Neural progenitor cell (in vitro differentiated cells): ENCODE measurements around the gene EPHB1. TPM values are rescaled to one million over a fixed set of nuclear protein-coding genes. Genes with fewer than 3 reads are reported as not detected.

ENCODE experiments used
- DNase-seq: peaks from one replicate; pipeline ENCODE4 v3.0.0-alpha.2; 2016; ENCODE audit warnings: low spot score
- H2AFZ ChIP-seq: fragments of 200-600 bp; sonication (generic); replicated peaks from 2 replicates; pipeline ENCODE4 v1.6.1; 2016; ENCODE audit warnings: antibody characterized with exemption
- H3F3A ChIP-seq: fragments of 200-600 bp; sonication (generic); 2 replicates; pipeline ENCODE4 v1.6.1; 2016; ENCODE audit warnings: antibody characterized with exemption, low read depth
- H3K27ac ChIP-seq: fragments of 200-600 bp; sonication (generic); 2 replicates; pipeline ENCODE4 v1.5.1; 2016; ENCODE audit warnings: mild to moderate bottlenecking
- H3K27me3 ChIP-seq: fragments of 200-600 bp; sonication (generic); 2 replicates; pipeline ENCODE4 v1.6.1; 2016; ENCODE audit warnings: mild to moderate bottlenecking, moderate library complexity
- H3K36me3 ChIP-seq: fragments of 200-600 bp; sonication (generic); 2 replicates; pipeline ENCODE4 v1.5.1; 2016
- H3K4me1 ChIP-seq: fragments of 200-600 bp; sonication (generic); 2 replicates; pipeline ENCODE4 v1.6.1; 2016; ENCODE audit warnings: mixed run types
- H3K4me2 ChIP-seq: fragments of 200-600 bp; sonication (generic); 2 replicates; pipeline ENCODE4 v1.6.1; 2016
- H3K4me3 ChIP-seq: fragments of 200-600 bp; sonication (generic); 2 replicates; pipeline ENCODE4 v1.5.1; 2016
- H3K79me2 ChIP-seq: fragments of 200-600 bp; sonication (generic); 2 replicates; pipeline ENCODE4 v1.6.1; 2016; ENCODE audit warnings: low read depth
- H3K9ac ChIP-seq: fragments of 200-600 bp; sonication (generic); 2 replicates; pipeline ENCODE4 v1.6.1; 2016
- H3K9me3 ChIP-seq: fragments of 200-600 bp; sonication (generic); 2 replicates; pipeline ENCODE4 v1.5.1; 2016; ENCODE audit warnings: low read depth
- H4K20me1 ChIP-seq: fragments of 200-600 bp; sonication (generic); 2 replicates; pipeline ENCODE4 v1.6.1; 2016; ENCODE audit warnings: low read depth
- H3K27ac Mint-ChIP-seq: 3 replicates; pipeline ENCODE4 v1.8.0; 2021; ENCODE audit warnings: mixed read lengths
- H3K27me3 Mint-ChIP-seq: 2 replicates; pipeline ENCODE4 v1.8.0; 2022; ENCODE audit warnings: low read depth, mild to moderate bottlenecking, inconsistent platforms, moderate library complexity, mixed read lengths; ENCODE audit not compliant: insufficient read depth
- H3K36me3 Mint-ChIP-seq: 3 replicates; pipeline ENCODE4 v1.8.0; 2021; ENCODE audit warnings: mixed read lengths
- H3K4me1 Mint-ChIP-seq: 3 replicates; pipeline ENCODE4 v1.8.0; 2021; ENCODE audit warnings: mixed read lengths
- H3K4me3 Mint-ChIP-seq: 3 replicates; pipeline ENCODE4 v1.8.0; 2021; ENCODE audit warnings: mild to moderate bottlenecking, moderate library complexity, mixed read lengths
- H3K9me3 Mint-ChIP-seq: 3 replicates; pipeline ENCODE4 v1.8.0; 2020; ENCODE audit warnings: mixed read lengths
- EZH2 ChIP-seq: fragments of 200-600 bp; sonication (generic); IDR thresholded peaks from 2 replicates; pipeline ENCODE4 v1.6.1; 2017; ENCODE audit warnings: antibody characterized with exemption, mild to moderate bottlenecking, moderate library complexity
- EZH2phosphoT487 ChIP-seq: fragments of 200-600 bp; sonication (generic); IDR thresholded peaks from 2 replicates; pipeline ENCODE4 v1.6.1; 2017; ENCODE audit warnings: antibody characterized with exemption
- total RNA-seq: library from RNA; depleted of rRNA; stranded (reverse); fragments of >200 nt; gene quantifications from 2 replicates; pipeline ENCODE4 v1.2.3, GENCODE V29; 2015; ENCODE audit warnings: low replicate concordance
- TF ChIP-seq, protein P1 (sequence below): fragments of 200-600 bp; sonication (generic); IDR thresholded peaks from 2 replicates; pipeline ENCODE4 v1.5.1; 2017; ENCODE audit warnings: antibody characterized with exemption, mild to moderate bottlenecking

EPHB1 gene
- total RNA-seq, 1 donor from 2014 or later = 9.1 TPM

DNA sequence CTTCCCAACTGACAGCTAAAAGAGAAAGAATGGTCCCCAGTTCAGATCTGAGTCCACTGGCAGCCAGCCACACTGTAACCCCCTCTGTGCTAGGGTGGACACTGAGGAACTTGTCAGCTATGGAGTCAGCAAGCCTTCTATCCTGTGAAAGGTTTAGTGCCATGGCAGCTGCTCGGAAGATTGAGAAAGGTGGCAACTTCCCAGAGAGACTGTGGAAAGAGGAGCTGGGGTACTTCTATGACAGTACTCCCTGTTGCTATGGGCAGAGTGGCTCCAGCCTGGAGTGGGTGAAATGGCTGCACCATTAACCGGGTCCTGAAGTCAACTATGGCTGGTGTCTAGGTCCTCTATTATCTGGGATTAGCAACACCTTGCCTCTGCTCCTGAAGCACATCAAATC lies 447.2 kb downstream of the EPHB1 start:
- Mint-ChIP-seq H3K9me3 (no peaks in the 10 kb centered on the region), H3K27ac (no peak overlapping the region), H3K36me3 (no peaks in the 10 kb centered on the region), H3K27me3 (no peaks in the 10 kb centered on the region), H3K4me1 (peaks cover 20% of the 10 kb centered on the region), H3K4me3 (no peak overlapping the region)
- no peak overlapping the region for H3K4me2 ChIP-seq
- H3K4me3 ChIP-seq = no peak overlapping the region
- no peaks in the 10 kb centered on the region for H3K9me3 ChIP-seq
- no peaks in the 10 kb centered on the region for H3K36me3 ChIP-seq
- H3F3A ChIP-seq = no peaks in the 10 kb centered on the region
- H3K27ac ChIP-seq = no peak overlapping the region
- no peaks in the 10 kb centered on the region for H3K79me2 ChIP-seq
- H3K27me3 ChIP-seq = no peaks in the 10 kb centered on the region
- H3K9ac ChIP-seq = no peak overlapping the region
- no peaks in the 10 kb centered on the region for H4K20me1 ChIP-seq
- peaks cover 5% of the 10 kb centered on the region for H3K4me1 ChIP-seq
- no peak overlapping the region for H2AFZ ChIP-seq
- DNase-seq = no peak
- TF ChIP-seq, protein P1, sequence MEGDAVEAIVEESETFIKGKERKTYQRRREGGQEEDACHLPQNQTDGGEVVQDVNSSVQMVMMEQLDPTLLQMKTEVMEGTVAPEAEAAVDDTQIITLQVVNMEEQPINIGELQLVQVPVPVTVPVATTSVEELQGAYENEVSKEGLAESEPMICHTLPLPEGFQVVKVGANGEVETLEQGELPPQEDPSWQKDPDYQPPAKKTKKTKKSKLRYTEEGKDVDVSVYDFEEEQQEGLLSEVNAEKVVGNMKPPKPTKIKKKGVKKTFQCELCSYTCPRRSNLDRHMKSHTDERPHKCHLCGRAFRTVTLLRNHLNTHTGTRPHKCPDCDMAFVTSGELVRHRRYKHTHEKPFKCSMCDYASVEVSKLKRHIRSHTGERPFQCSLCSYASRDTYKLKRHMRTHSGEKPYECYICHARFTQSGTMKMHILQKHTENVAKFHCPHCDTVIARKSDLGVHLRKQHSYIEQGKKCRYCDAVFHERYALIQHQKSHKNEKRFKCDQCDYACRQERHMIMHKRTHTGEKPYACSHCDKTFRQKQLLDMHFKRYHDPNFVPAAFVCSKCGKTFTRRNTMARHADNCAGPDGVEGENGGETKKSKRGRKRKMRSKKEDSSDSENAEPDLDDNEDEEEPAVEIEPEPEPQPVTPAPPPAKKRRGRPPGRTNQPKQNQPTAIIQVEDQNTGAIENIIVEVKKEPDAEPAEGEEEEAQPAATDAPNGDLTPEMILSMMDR = no peak
- no peak for TF ChIP-seq EZH2
- no peak for TF ChIP-seq EZH2phosphoT487

DNA sequence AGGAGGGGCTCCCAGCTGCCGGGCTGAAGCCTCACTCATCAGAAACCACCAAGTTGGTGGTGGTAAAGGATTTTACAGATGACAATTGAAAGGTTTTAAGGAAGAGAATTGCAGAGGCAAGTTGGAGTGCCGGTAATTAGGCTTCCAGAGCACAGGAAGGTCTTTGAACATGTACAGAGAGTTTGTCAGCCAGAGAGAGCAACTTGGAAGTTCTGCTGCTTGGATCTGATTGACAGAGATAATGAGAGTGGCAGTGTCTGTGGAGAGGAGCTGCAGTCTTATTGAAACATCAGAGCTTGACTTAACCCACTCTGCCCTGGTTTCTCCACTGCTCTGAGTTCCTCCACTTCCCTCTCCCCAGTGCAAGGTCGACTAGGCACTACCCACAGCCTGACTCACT lies 448.6 kb downstream of the EPHB1 start:
- no peak overlapping the region for H2AFZ ChIP-seq
- no peaks in the 10 kb centered on the region for H3K27me3 ChIP-seq
- no peaks in the 10 kb centered on the region for H4K20me1 ChIP-seq
- no peaks in the 10 kb centered on the region for H3K79me2 ChIP-seq
- Mint-ChIP-seq H3K9me3 (no peaks in the 10 kb centered on the region), H3K36me3 (no peaks in the 10 kb centered on the region), H3K4me3 (no peak overlapping the region), H3K27me3 (no peaks in the 10 kb centered on the region), H3K4me1 (peaks cover 12% of the 10 kb centered on the region), H3K27ac (no peak overlapping the region)
- H3K9ac ChIP-seq = no peak overlapping the region
- H3K36me3 ChIP-seq = no peaks in the 10 kb centered on the region
- no peak for TF ChIP-seq EZH2
- TF ChIP-seq, protein P1 = no peak
- no peak for TF ChIP-seq EZH2phosphoT487
- no peak for DNase-seq
- H3K9me3 ChIP-seq = no peaks in the 10 kb centered on the region
- no peaks in the 10 kb centered on the region for H3K4me1 ChIP-seq
- no peaks in the 10 kb centered on the region for H3F3A ChIP-seq
- no peak overlapping the region for H3K4me3 ChIP-seq
- no peak overlapping the region for H3K27ac ChIP-seq
- H3K4me2 ChIP-seq = no peak overlapping the region

DNA sequence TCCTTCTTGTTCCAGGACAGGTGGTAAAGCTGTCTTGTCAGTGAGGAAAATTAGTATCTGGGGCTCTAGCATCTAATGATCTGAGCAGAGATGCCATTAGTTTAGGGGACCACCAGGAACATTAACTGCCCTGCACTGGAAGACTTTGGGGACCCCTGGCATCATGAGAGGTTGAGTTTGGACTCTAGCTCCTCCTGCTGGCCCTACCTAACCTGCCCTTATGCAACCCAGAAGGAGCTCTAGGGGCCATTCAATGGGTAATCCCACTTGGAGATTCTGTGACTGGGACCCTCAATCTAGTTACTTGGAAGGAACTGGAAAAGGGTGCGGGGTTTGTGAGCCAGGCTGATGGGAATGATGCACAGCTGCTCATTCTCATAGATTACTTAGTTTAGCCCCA lies 451.0 kb downstream of the EPHB1 start:
- H3F3A ChIP-seq = no peaks in the 10 kb centered on the region
- H3K36me3 Mint-ChIP-seq = no peaks in the 10 kb centered on the region
- no peak overlapping the region for H3K4me3 ChIP-seq
- no peaks in the 10 kb centered on the region for H3K27me3 ChIP-seq
- TF ChIP-seq EZH2 (no peak), EZH2phosphoT487 (no peak)
- TF ChIP-seq, protein P1 = peak; percentile 30
- no peaks in the 10 kb centered on the region for H3K4me1 Mint-ChIP-seq
- no peak overlapping the region for H2AFZ ChIP-seq
- no peak overlapping the region for H3K4me2 ChIP-seq
- no peak overlapping the region for H3K4me3 Mint-ChIP-seq
- H3K27me3 Mint-ChIP-seq = peaks cover 2% of the 10 kb centered on the region
- H3K27ac Mint-ChIP-seq = no peak overlapping the region
- H3K9me3 ChIP-seq = no peaks in the 10 kb centered on the region
- no peaks in the 10 kb centered on the region for H3K9me3 Mint-ChIP-seq
- no peaks in the 10 kb centered on the region for H4K20me1 ChIP-seq
- H3K9ac ChIP-seq = no peak overlapping the region
- H3K4me1 ChIP-seq = no peaks in the 10 kb centered on the region
- H3K27ac ChIP-seq = no peak overlapping the region
- no peak for DNase-seq
- no peaks in the 10 kb centered on the region for H3K36me3 ChIP-seq
- no peaks in the 10 kb centered on the region for H3K79me2 ChIP-seq

DNA sequence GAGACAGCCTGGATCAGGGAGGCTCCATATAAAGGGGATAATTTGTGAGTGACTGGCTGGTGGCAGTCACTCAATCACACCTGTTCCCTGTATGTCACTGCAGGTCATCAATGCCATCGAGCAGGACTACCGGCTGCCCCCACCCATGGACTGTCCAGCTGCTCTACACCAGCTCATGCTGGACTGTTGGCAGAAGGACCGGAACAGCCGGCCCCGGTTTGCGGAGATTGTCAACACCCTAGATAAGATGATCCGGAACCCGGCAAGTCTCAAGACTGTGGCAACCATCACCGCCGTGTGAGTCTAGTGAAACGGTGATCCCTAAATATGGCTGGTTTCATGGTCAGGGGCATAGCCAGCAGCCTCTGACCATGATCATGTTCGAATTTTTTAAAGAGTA lies 453.2 kb downstream of the EPHB1 start:
- no peak overlapping the region for H3K4me2 ChIP-seq
- no peak overlapping the region for H3K9ac ChIP-seq
- no peaks in the 10 kb centered on the region for H3K79me2 ChIP-seq
- H3K4me3 ChIP-seq = no peak overlapping the region
- DNase-seq = no peak
- H3K4me1 ChIP-seq = no peaks in the 10 kb centered on the region
- H3K27me3 Mint-ChIP-seq = peaks cover 2% of the 10 kb centered on the region
- no peaks in the 10 kb centered on the region for H3K9me3 Mint-ChIP-seq
- H3K9me3 ChIP-seq = no peaks in the 10 kb centered on the region
- H3K27me3 ChIP-seq = no peaks in the 10 kb centered on the region
- H2AFZ ChIP-seq = no peak overlapping the region
- no peaks in the 10 kb centered on the region for H3K36me3 ChIP-seq
- H3K36me3 Mint-ChIP-seq = no peaks in the 10 kb centered on the region
- TF ChIP-seq, protein P1 = no peak
- TF ChIP-seq EZH2 (no peak), EZH2phosphoT487 (no peak)
- no peaks in the 10 kb centered on the region for H3F3A ChIP-seq
- no peak overlapping the region for H3K27ac ChIP-seq
- H4K20me1 ChIP-seq = no peaks in the 10 kb centered on the region
- H3K4me3 Mint-ChIP-seq = no peak overlapping the region
- no peaks in the 10 kb centered on the region for H3K4me1 Mint-ChIP-seq
- no peak overlapping the region for H3K27ac Mint-ChIP-seq
